Measurements from ENCODE around the gene CPSF7.

GRCh38 chr11:61404103-61404502 lies 25.7 kb downstream of the CPSF7 start:
- no peak for TF ChIP-seq CTCF (IDR thresholded peaks at IDR 0.05; ENCODE audit: low read length)
- no peak for TF ChIP-seq EZH2phosphoT487 (IDR thresholded peaks at IDR 0.05; ENCODE audit: low read length)
